Uterus (tissue), 2 donors: Measurements from ENCODE around the gene ZBTB12.

Experiments used
- CTCF ChIP-seq, 4 experiments: fragments of 200-600 bp in 2 of 4; fragments of 450-650 bp in 2 of 4; sonication (generic) in 2 of 4; IDR thresholded peaks; one replicate each; pipeline ENCODE4 v1.5.1; 2016 to 2019; ENCODE audit warnings: antibody characterized with exemption in 4 of 4, mild to moderate bottlenecking in 2 of 4, moderate library complexity in 1 of 4
- POLR2A ChIP-seq, 2 donors: fragments of 450-650 bp; IDR thresholded peaks; one replicate each; pipeline ENCODE4 v1.6.1; 2016; ENCODE audit warnings: antibody characterized with exemption in 2 of 2, mild to moderate bottlenecking in 1 of 2, moderate library complexity in 1 of 2

- TF ChIP-seq CTCF (IDR thresholded peaks at IDR 0.05) (no peak), POLR2A (IDR thresholded peaks at IDR 0.05) (no peak)
Measured at GRCh38 chr6:31920811-31921210, 18.9 kb upstream of the ZBTB12 start.
